Eye (tissue), 1 donor: Measurements from ENCODE around the gene HSD17B3.
"Not testable (repeated sequence)": the region's sequence is repeated elsewhere in the genome, so short reads cannot be mapped to it uniquely, and the experiment has no call there.

Experiments
- DNase-seq: peaks from one replicate; pipeline ENCODE4 v3.0.0-alpha.2; 2015

The HSD17B3 gene

DNA sequence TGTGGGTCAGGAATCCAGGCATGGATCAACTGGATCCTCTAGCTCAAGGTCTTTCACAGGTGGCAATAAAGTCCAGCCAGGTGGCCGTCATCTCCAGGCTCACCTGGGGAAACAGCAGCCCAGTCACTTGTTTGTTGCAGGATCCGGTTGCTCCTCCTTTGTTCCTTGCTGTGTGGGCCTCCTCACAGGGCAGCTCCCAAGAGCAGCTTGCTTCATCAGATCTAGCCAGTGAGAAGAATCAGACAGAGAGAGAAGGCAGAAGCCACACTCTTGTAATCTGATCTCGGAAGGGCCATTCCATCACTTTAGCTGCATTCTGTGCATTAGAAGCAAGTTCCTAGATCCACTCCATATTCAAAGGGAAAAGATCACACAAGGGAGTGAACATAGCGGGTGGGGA lies 3.2 kb upstream of the HSD17B3 start:
- DNase-seq: no peak

DNA sequence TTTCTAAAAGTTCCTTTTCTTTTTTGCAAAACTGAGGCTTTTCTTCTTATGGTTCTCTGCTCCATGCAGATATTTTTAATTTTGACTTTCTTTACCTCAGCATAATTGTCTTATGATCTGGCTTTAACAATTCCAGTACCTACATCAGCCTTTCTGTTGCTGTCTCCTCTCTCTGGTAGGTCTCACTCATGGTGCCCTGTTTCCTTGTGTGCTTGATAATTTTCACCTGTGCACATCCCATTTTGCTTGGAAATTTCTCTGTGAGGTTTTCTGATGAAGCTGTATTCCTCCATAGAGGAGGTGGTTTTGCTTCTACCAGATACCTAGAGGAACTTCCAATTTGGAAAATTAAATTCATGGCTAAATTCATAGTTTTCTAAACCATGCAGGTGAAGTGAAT lies 2.3 kb upstream of the HSD17B3 start:
- no peak for DNase-seq

DNA sequence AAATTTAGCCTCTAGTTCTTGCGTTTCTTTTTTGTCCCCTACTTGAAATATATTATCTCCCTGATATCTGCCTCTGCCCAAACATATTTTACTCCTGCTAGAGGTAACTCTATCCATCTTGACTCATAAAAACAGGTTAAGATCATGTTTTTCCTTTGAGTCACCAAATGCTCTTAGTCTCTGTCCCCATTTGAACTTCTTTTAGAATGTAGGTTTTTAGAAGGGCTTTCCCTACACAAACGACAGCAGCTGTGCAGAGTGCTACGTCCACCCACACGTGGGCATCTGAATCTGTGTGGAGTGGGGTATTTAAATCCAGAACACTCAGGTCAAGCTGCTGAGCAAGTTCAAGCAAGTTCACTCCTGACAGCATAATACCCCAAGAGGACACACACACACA lies 2.2 kb downstream of the HSD17B3 start:
- no peak for DNase-seq

DNA sequence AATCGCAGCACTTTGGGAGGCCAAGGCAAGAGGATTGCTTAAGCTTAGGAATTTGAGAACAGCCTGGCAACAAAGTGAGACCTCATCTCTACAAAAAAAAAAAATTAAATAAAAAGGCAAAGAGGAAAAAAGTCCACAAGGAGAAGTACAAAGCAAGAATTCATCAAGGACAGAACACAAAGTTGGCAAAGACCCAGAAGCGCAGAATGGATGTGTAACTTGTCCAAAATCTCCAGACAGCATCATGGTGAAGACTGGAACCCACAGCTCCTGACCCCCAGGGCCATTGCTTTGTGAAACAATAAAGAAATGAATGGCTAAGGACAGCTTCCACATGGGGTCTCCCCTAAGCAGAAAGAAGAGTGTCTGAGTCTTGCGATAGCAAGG lies 7.8 kb downstream of the HSD17B3 start:
- no peak for DNase-seq

DNA sequence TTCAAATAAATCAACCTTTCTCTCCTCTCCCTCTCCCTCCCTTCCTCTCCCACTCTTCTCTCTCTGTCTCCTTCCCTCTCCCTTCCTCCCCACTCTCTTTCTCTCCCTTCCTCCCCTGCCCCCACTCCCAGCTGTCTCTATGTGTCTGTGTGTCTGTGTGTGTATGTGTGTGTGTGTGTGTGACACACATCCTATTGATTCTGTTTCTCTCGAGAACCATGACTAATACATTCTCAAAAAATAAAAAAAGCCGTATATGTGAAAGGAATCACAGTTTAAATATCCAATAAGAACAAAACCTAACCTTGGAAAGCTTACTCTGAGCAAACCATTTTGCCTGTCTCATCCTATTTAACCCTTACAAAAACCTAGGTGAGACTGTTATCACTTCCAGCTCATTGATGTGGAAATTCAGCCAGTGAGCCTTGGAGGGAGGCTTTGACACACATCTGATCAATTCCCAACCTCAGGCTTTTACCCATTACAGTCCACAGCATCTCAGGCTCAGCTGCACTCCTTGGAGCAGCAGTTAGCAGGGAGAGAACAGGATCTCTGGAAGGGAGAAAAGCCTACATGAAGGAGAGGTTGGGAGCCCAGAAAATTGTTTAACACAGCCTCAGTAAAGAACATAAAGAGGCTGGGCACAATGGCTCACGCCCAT lies 8.3 kb downstream of the HSD17B3 start:
- peak; percentile 56 for DNase-seq

DNA sequence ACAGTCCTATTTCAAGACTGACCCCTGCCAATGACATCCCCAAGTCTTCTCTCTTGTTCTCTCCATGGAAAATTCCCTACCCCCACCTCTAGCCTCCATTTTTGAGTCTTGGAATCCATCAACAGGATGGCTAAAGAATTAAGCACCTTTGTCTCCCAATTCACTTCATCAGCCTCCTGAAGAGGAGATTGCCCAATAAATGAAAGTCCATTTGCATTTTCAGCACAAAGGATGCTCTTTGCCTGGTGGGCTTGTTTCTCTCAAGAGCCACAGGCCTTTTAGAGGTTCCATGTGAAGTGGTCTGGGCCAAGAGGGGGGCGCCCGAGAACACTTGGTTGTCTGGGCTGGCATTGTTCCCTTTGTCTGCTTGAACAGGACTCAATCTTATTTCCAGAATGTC lies 12.6 kb downstream of the HSD17B3 start:
- DNase-seq: no peak

DNA sequence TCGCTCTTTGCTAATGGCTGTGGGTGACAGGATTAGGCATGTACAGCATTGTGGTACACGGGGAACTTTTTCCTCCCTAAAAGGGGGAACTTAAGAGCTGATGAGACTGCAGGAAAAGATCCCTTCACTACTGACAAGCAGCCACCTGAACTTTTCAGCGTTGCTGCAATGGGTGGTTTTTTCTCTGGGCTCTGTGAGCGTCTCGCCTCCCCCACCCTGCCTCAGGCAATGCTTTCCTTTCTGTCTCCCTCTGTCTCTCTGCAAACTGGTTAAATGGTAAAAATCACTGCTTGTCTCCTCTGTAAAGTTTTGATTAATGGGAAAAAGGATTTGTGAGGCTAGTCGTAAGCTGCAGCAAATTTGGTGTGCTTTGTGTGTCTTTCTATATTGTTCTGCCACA lies 20.3 kb downstream of the HSD17B3 start:
- no peak for DNase-seq

DNA sequence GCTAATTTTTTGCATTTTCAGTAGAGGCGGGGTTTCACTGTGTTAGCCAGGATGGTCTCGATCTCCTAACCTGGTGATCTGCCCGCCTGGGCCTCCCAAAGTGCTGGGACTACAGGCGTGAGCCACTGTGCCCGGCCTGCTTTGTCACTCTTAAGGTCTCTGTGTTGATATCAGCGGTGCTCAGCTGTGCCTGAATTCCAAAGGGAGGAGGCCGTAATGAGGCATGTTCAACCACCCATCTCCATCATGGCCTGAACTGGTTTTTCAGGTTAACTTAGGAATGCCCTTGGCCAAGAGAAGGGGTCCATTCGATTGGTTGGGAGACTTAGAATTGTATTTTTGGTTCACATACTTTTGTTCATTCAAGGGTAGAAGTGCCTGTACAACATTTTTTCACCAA lies 22.0 kb downstream of the HSD17B3 start:
- DNase-seq: no peak

DNA sequence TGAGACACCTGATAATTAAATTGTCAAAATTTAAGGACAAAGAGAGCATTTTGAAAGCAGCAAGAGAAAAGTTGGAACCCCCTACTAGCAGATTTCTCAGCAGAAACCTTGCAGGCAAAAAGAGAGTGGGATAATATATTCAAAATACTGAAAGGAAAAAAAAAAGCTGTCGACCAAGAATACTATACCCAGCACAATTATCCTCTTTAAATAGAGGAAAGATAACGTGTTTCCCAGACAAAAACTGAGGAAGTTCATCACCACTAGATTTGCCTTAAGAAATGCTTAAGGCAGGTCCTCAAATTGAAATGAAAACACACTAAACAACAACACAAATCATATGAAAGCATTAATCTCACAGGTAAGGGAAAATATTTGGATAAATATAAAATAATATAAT lies 27.0 kb downstream of the HSD17B3 start:
- no peak for DNase-seq

DNA sequence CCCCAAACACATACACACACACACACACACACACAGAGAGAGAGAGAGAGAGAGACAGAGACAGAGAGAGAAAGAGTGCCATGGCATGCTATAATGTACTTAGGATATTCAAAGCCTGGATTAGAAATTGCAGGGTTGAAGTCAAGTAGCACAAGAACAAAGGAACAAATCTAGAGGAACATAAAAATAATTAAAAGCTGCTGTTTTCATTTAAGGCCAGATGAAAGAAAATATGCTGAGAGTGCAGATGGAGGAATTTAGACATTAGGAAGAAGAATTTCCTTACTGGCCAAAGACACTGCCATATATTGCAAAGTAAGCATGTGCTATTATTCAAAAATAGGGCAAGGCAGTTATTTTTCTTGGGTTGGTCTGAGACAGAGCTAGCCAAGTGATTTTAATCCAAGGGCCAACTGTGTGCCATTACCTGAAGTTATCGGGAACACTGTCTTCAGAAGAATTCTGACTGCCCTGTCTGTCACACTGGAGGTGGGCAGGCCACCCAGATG lies 31.7 kb downstream of the HSD17B3 start:
- peak; percentile 14 for DNase-seq

DNA sequence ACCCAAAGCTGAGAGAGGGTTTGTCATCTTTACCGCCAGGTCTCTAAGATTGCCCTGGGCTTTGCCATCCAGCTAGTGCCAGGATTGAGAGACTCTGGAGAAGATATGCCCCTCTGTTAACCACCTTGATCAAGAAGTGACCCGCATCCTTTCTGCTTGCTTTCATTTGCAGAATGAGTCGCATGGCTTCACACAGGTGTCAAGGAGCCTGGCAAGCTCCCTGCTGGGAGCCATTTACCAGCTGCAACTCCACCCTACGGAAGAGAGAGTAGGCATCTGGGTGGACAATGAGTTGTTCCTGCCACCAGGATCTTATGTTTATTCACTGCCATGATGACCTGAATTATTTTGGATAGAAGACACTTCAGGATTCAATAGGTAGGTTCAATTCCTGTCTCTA lies 43.0 kb downstream of the HSD17B3 start:
- no peak for DNase-seq

DNA sequence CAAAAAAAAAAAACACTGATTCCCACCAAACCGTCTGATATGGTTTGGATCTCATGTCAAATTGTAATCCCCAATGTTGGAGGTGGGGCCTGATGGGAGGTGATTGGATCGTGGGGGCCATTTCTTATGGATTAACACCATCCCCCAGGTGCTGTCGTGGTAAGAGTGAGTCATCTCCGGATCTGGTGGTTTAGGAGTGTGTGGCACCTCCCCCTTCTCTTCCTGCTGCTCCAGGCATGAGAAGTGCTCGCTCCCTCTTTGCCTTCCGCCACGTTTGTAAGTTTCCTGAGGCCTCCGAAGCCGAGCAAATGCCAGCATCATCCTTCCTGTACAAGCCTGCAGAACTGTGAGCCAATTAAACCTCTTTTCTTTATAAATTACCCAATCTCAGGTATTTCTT lies 45.2 kb downstream of the HSD17B3 start:
- DNase-seq: no peak

DNA sequence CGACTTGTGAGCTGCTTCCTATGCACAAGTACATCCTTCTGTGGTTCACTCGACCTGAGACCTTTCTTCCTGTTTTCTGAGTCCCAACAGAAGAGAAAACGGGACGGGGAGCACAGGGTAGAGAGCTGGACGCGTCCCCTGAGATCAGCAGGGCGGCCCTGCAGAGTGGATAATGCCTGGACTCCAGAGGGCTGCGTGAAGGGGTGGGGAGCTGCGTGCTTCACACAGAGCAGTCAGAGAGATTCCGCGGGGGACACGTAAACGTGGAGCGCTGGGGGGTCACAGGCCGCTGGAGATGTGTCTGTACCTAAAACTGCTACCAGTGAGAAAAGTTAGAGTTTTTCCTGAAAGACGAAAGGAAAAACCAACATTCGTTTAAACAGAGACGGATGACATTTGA lies 46.3 kb downstream of the HSD17B3 start:
- no peak for DNase-seq

DNA sequence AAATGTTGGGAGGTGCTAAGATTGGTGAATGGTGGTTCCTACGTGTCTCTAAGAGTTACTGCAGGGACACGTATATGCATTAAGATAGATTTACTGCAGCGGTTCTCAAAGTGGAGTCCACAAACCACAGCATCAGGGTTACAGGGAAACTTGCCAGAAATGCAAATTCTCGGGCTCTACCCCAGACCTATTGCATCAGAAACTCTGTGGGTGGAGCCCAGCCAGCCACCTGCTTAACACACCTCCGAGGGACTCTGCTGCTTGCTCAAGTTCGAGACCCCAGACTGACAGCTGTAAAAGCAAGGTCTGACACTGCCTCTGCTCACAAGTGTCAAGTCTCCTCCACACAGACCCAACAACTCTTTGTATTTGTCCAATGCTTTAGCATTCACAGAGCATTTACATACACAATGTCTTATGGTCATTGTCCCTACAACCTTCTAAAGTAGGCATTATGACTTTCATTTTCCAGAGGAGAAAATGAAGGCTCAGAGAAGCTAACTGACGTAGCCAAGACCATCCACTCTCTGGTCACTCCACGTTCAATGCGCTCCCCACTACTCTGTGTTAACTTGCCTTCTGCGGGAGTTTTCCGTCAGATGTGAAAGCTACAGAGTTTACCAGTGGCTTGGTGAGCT lies 48.8 kb downstream of the HSD17B3 start:
- DNase-seq: no peak

DNA sequence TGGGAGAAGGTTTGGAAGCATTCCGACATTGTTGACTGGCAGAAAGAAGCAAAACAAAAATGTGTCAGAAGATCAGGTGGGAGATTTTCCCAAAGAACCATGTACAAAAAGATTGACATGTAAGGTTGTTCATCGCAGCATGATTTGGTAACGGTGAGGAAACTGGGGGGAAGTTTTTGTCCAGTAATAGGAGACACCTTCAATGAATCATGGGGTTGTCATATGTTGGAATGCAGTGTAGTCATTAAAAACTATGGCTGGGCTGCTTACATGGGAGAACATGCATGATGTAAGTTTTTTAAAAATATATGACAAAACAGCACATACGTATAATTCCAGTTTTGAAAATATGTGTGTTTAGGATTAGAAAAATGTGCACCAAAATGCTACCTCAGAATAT lies 50.5 kb downstream of the HSD17B3 start:
- DNase-seq: no peak

DNA sequence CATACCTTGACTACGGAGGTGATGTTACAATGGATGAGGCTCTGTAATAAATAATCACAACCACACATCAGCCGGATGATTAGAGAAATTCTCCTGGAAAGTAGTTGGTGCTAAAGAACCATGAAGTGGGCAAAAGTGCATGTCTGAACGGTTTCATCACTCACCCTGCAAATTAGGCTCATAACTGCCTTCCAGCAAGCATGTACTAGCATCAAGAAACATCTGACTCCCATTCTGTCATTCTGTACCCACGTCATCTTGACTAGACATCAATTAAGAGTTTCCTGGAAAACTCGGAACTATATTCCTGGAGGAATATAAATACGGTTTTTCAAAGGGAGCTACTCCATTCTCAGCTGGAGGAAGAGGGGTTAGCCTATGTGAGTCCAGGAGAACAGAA lies 52.2 kb downstream of the HSD17B3 start:
- no peak for DNase-seq

DNA sequence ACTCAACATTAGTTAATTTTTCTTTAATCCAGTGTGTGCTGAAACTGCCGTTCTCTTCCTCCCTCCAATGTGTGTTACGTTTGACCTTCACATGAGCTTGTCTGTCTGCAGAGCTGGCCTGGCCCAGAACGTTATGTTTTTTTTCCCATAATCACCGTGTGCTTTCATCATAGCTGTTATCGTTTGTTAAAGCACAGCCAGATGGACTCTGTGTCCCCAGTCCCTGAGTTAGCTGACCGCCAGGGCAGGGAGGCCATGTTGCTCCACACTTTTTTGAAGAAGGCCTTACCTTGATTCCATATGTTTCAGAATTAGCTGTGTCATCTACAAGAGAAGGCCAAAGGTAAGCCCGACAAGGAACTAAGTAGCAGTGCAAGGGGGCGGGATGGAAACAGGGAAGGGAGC lies 55.7 kb downstream of the HSD17B3 start:
- DNase-seq: no peak

DNA sequence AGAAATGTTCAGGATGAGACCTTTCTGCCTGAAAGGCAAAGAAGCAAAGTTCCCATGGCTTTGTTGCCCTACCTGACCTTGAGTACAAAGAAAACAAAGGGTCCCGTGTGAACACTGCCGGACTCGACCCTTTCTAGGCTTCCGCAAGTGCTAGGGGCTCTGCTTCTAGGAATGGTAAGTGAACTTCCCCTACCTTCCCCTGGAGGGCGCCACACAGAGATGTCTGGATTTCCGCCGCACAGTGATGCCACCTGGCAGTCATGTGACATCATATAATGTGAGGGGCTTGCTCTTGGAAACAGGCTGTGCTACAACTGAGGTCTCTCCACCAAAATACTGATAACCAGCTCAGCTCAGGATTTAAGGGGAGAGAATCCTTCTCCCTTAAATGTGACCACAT lies 56.6 kb downstream of the HSD17B3 start:
- no peak for DNase-seq

DNA sequence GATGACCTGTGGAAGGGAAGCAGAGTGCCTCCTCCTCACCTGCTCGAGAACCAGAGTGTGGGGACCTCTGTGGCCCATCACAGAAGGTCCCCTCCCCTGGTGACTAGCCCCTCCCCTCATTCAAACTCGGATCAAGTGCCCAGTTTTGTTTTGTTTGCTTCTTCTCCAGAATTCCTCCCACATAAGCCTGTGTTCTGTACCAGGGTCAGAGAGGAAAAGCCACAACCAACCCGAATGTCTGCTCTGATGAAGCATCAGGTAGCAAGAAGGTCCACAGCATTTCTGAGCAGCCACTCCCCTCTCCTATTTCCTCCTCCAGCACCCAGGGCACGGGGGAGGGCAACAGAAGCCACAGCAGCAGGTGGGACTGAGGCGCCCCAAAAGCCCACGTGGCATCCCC lies 58.2 kb downstream of the HSD17B3 start:
- no peak for DNase-seq

DNA sequence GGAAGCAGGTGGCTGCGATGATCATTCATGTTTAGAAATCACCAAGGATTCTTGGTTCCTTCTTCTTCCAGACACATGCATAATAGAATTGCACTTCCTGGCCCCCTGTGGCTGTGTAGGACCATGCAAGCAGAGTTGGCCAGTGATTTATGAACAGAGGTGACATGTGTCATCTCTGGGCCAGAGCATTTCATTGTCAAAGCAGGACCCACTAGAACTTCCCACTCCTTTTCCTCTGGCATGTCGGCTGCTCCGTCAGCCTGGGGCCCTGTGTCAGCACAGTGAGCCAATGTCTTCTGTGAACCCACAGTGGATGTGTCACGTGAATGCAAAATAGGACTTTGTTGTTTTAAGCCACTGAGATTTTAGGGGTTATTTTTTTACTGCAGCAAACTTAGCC lies 59.2 kb downstream of the HSD17B3 start:
- DNase-seq: peak; percentile 38

DNA sequence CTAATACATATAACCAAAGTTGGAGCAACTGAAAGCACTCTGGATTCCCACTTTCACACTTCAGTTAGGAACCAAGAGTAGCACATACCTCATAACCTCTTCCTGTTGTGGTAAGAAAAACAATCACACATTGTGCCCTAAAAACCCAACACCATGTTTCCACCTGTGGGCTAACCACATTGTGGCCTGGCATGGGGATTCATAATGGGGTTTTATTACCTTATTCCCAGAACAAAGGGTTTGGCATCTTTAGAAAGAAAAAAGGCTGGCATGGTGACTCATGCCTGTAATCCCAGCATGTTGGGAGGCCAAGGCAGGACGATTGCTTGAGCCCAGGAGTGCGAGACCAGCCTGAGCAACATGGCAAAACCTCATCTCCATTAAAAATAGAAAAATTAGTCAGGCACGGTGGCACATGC lies 60.6 kb downstream of the HSD17B3 start:
- no peak for DNase-seq

DNA sequence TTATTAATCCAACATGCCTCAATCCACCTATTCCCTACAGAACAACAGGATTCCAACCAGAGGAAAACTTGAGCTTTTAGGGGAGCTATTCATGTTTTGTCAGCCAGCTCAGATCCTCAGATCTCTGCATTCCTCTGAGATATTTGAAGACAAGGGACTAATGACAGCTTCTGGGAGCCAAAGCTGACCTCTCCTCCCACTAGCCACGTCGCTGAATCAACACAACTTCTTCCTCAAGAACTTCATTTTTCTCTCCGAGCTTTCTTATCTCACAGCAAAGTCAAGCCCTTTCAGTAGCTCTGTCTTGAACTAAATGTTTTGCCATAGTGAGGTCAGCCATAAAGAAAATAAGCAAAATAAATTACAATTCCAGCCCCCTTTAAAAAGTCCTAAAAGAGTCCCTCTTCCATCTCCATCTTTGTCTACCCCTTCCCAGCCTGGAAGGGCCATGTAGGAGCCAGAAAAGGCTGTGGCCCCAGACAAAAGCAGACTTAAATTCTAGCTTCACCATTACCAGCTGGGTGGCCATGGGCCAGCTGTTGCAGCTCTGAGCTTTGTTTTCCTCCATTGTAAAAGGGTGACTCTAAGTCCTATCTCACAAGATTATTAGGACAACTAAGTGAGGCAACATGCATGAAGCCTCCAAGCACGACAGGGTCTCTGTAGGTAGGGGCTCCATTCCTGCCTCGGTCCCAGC lies 65.0 kb downstream of the HSD17B3 start:
- no peak for DNase-seq

DNA sequence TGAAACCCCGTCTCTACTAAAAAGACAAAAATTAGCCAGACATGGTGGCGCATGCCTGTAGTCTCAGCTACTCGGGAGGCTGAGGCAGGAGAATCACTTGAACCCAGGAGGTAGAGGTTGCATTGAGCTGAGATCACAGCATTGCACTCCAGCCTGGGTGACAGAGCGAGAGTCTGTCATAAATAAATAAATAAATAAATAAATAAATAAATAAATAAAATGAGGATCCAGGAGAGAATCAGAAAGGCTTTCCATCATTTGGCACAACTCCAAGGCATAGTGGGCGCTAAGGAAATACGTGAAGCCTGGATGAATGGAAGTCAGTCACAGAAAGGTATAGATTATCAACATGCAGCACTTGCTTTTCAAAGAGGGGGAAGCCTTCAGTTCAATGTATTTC lies 65.6 kb downstream of the HSD17B3 start:
- not testable (repeated sequence) for DNase-seq

DNA sequence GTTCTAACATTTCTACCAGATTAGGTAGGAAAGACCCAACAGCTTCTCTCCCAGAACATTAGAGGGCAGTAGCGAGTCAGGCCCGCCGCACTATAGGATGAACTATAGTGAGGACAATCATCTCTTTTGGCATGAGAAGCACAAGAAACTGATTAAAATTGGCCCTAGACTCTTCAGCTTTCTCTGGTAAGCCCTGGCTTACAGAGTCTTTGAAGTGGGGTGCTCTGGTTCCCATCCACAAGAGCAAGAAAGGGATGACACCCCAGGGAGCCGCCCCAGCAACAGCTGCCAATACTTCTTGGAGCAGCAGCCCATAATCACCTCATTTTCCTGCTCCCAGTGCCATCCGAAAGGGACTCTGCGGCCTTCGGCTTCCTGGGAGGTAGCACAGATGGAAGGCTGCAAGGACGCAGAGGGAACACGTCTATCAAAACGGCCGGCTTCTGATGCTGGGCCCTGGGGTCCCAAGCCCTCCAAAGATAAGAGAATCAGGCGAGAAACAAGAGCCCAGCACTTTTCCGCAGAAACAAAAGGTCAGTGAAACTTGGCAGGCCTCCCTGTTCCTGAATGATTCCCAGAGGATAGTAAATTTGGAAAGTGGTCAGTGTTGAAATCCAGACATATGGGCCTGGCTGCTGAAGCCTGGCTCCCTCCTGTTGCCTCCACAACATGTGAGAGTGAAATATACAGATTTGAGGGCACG lies 69.3 kb downstream of the HSD17B3 start:
- peak; percentile 77 for DNase-seq
